HEK293 (cell line): ENCODE data around the gene DIS3L2.

ENCODE experiments used
- CTCF ChIA-PET: fragments of 350-600 bp; formaldehyde crosslinking; extraction: SDS; loops from one replicate; lab custom pipeline; 2021; ENCODE audit warnings: antibody characterized with exemption; lab: Yijun Ruan, JAX
- POLR2A ChIA-PET: fragments of 300-600 bp; formaldehyde crosslinking; extraction: SDS; loops from one replicate; lab custom pipeline; 2020; ENCODE audit warnings: antibody characterized with exemption, inconsistent platforms; lab: Yijun Ruan, JAX
- H3K27ac ChIP-seq: fragments of 200-500 bp; sonication (Bioruptor generic); 2 replicates; pipeline ENCODE4 v1.5.1; 2014; ENCODE audit warnings: low read depth, low read length, control low read depth, inconsistent platforms; ENCODE audit errors: extremely low read depth
- H3K36me3 ChIP-seq, 2 experiments: fragments of 200-500 bp in 1 of 2; sonication (Bioruptor generic) in 1 of 2; 1 replicate in 1 of 2; 2 replicates in 1 of 2; pipeline ENCODE4 v1.5.1; 2014 to 2017; ENCODE audit warnings: inconsistent platforms in 2 of 2, low read length in 2 of 2; ENCODE audit not compliant: control insufficient read depth in 2 of 2, insufficient read depth in 1 of 2
- H3K4me1 ChIP-seq: fragments of 200-500 bp; sonication (Bioruptor generic); 2 replicates; pipeline ENCODE4 v1.5.1; 2014; ENCODE audit warnings: mild to moderate bottlenecking, low read length, inconsistent platforms; ENCODE audit not compliant: control insufficient read depth, insufficient read depth
- H3K4me3 ChIP-seq: 2 replicates; pipeline ENCODE4 v1.5.1; 2011; ENCODE audit warnings: low read depth, mild to moderate bottlenecking, control low read depth, low read length, moderate library complexity
- H3K9me3 ChIP-seq: fragments of 200-500 bp; sonication (Bioruptor generic); 2 replicates; pipeline ENCODE4 v1.5.1; 2014; ENCODE audit warnings: low read depth, low read length, inconsistent platforms; ENCODE audit not compliant: control insufficient read depth, insufficient read depth
- EGR2 ChIP-seq: fragments of 450-650 bp; formaldehyde crosslinking; IDR thresholded peaks from 2 replicates; pipeline ENCODE4 v1.5.1; 2016; ENCODE audit warnings: low read depth, missing biosample characterization, missing genetic modification characterization
- YY2 ChIP-seq: fragments of 450-650 bp; formaldehyde crosslinking; IDR thresholded peaks from 2 replicates; pipeline ENCODE4 v1.5.1; 2016; ENCODE audit warnings: missing biosample characterization, missing genetic modification characterization
- ZBTB17 ChIP-seq: fragments of 450-650 bp; formaldehyde crosslinking; IDR thresholded peaks from 2 replicates; pipeline ENCODE4 v1.5.1; 2016; ENCODE audit warnings: missing biosample characterization, missing genetic modification characterization
- ZFP3 ChIP-seq: fragments of 450-650 bp; formaldehyde crosslinking; IDR thresholded peaks from 2 replicates; pipeline ENCODE4 v1.5.1; 2016; ENCODE audit warnings: low read depth, missing biosample characterization, missing genetic modification characterization
- ZNF157 ChIP-seq: fragments of 450-650 bp; formaldehyde crosslinking; IDR thresholded peaks from 2 replicates; pipeline ENCODE4 v1.5.1; 2016; ENCODE audit warnings: missing biosample characterization, missing genetic modification characterization
- ZNF221 ChIP-seq: fragments of 450-650 bp; formaldehyde crosslinking; IDR thresholded peaks from 2 replicates; pipeline ENCODE4 v1.5.1; 2017; ENCODE audit warnings: missing biosample characterization, missing genetic modification characterization, borderline replicate concordance
- ZNF223 ChIP-seq: fragments of 450-650 bp; formaldehyde crosslinking; IDR thresholded peaks from 2 replicates; pipeline ENCODE4 v1.5.1; 2016; ENCODE audit warnings: missing biosample characterization, missing genetic modification characterization
- ZNF335 ChIP-seq: fragments of 450-650 bp; formaldehyde crosslinking; conservative IDR thresholded peaks from 2 replicates; pipeline ENCODE4 v1.5.1; 2016; ENCODE audit warnings: missing biosample characterization, missing genetic modification characterization
- ZNF423 ChIP-seq: fragments of 450-650 bp; formaldehyde crosslinking; IDR thresholded peaks from 2 replicates; pipeline ENCODE4 v1.5.1; 2016; ENCODE audit warnings: missing biosample characterization, missing genetic modification characterization
- ZNF510 ChIP-seq: fragments of 450-650 bp; formaldehyde crosslinking; IDR thresholded peaks from 2 replicates; pipeline ENCODE4 v1.5.1; 2018; ENCODE audit warnings: mild to moderate bottlenecking, missing genetic modification characterization, missing biosample characterization; ENCODE audit not compliant: insufficient replicate concordance
- ZNF629 ChIP-seq: fragments of 450-650 bp; formaldehyde crosslinking; IDR thresholded peaks from 2 replicates; pipeline ENCODE4 v1.5.1; 2017; ENCODE audit warnings: missing biosample characterization, missing genetic modification characterization
- ZNF670 ChIP-seq: fragments of 450-650 bp; formaldehyde crosslinking; IDR thresholded peaks from 2 replicates; pipeline ENCODE4 v1.5.1; 2016; ENCODE audit warnings: missing biosample characterization, missing genetic modification characterization, low read depth
- ZNF747 ChIP-seq: fragments of 450-650 bp; formaldehyde crosslinking; IDR thresholded peaks from 2 replicates; pipeline ENCODE4 v1.5.1; 2016; ENCODE audit warnings: missing biosample characterization, missing genetic modification characterization
- ZNF776 ChIP-seq: fragments of 450-650 bp; formaldehyde crosslinking; IDR thresholded peaks from 2 replicates; pipeline ENCODE4 v1.5.0; 2017; ENCODE audit warnings: missing biosample characterization, missing genetic modification characterization, borderline replicate concordance
- ZXDB ChIP-seq: fragments of 450-650 bp; formaldehyde crosslinking; IDR thresholded peaks from 2 replicates; pipeline ENCODE4 v1.5.1; 2016; ENCODE audit warnings: missing biosample characterization, missing genetic modification characterization
- TF ChIP-seq, protein P1 (sequence below): fragments of 450-650 bp; formaldehyde crosslinking; IDR thresholded peaks from 2 replicates; pipeline ENCODE4; 2016; ENCODE audit warnings: missing biosample characterization, missing genetic modification characterization
- TF ChIP-seq, protein P2 (sequence below): fragments of 450-650 bp; formaldehyde crosslinking; IDR thresholded peaks from 2 replicates; pipeline ENCODE4 v1.5.1; 2016; ENCODE audit warnings: missing biosample characterization, missing genetic modification characterization
- TF ChIP-seq, protein P3 (sequence below): sonication (generic); formaldehyde crosslinking; IDR thresholded peaks from 2 replicates; pipeline ENCODE4 v1.8.1; 2022; ENCODE audit warnings: mild to moderate bottlenecking, moderate library complexity, missing genetic modification reagents
- TF ChIP-seq, protein P4 (sequence below): fragments of 450-650 bp; formaldehyde crosslinking; IDR thresholded peaks from 2 replicates; pipeline ENCODE4 v1.5.1; 2017; ENCODE audit warnings: missing biosample characterization, mild to moderate bottlenecking, missing genetic modification characterization, moderate library complexity
- TF ChIP-seq, protein P5 (sequence below): fragments of 450-650 bp; formaldehyde crosslinking; IDR thresholded peaks from 2 replicates; pipeline ENCODE4 v1.5.1; 2017; ENCODE audit warnings: missing biosample characterization, missing genetic modification characterization
- TF ChIP-seq, protein P6 (sequence below): fragments of 450-650 bp; formaldehyde crosslinking; IDR thresholded peaks from 2 replicates; pipeline ENCODE4 v1.5.1; 2016; ENCODE audit warnings: missing biosample characterization, missing genetic modification characterization

Gene DIS3L2

DNA sequence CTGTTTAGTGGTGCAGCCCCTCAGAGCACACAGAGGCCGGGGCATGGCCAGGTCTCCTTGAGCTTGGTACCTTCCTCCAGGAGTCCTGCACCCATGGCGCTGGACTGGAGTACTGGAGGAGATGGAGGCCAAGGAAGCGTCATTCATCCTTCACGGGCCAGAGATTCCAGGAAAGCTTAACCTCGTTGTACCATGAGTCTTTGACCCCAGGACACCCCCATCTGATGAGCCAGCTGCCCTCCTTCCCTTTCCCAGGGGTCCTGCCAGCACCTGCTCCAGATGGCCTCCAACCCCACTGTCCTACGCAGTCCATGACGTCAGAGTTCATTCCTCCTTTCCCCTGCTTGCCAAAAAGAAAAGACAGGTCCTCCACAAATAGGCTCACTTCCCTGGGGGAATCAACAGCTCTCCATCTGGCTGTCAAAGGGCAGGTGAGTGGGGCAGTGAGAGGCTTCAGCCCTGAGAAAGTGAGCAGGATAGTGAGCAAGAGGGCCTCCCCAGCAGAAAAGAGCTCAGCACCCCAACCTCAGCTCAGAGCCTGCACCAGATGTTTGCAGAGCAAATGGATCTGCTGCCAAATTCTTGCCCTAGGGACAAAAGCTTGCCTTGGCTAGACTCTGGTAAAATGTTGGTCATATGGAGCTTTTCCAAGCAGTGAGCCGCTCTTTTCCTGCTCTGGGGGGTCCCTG, 30.8 kb upstream of the DIS3L2 start:
- CTCF ChIA-PET = interaction anchor here (0.6 to 8.6 kb wide), 8 partner anchors 9 to 499 kb away, joined by 3 to 85 read pairs (median 4); no protein-coding TSS in a partner anchor
- no peak overlapping the region for H3K27ac ChIP-seq
- no peak overlapping the region for H3K4me3 ChIP-seq
- no peaks in the 10 kb centered on the region for H3K9me3 ChIP-seq
- H3K4me1 ChIP-seq = no peaks in the 10 kb centered on the region
- no peak for TF ChIP-seq ZBTB17 (tag by site-specific recombination)
- POLR2A ChIA-PET = no interaction called here
- H3K36me3 ChIP-seq = no peaks in the 10 kb centered on the region

DNA sequence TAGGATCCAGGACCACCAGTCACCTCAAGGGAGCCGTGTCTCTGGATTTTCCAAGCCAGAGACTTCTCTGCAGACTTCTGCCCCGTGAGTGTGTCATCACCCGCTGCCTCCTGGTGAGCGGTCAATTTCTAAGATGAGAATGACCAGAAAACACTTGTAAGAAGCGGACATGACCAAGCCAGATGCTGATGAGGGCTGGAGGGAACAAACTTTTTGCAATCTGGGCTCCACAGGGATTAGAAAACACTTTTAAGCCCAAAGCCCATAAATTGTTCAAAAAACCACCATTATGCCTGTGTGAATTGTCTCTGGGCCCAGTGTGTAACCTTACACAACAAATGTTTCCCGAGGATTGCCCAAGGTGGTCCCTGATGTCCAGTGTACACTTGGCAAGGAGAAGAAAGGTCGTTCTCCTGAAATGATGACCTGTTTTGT, 30.0 kb upstream of the DIS3L2 start:
- ChIA-PET CTCF (interaction anchor here (2.0 to 8.6 kb wide), 2 partner anchors 31 to 210 kb away, joined by 5 to 85 read pairs; no protein-coding TSS in a partner anchor), POLR2A (no interaction called here)
- Histone ChIP-seq H3K4me3 (no peak overlapping the region), H3K9me3 (no peaks in the 10 kb centered on the region), H3K36me3 (no peaks in the 10 kb centered on the region), H3K27ac (no peak overlapping the region), H3K4me1 (no peaks in the 10 kb centered on the region)
- TF ChIP-seq, protein P1, sequence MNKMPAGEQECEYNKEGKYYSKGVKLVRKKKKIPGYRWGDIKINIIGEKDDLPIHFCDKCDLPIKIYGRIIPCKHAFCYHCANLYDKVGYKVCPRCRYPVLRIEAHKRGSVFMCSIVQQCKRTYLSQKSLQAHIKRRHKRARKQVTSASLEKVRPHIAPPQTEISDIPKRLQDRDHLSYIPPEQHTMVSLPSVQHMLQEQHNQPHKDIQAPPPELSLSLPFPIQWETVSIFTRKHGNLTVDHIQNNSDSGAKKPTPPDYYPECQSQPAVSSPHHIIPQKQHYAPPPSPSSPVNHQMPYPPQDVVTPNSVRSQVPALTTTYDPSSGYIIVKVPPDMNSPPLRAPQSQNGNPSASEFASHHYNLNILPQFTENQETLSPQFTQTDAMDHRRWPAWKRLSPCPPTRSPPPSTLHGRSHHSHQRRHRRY (tag by site-specific recombination) = no peak
- TF ChIP-seq ZXDB (tag by site-specific recombination) = no peak
- no peak for TF ChIP-seq ZNF629 (tag by site-specific recombination)
- TF ChIP-seq ZNF670 (tag by site-specific recombination) = no peak
- TF ChIP-seq YY2 (tag by site-specific recombination) = no peak
- TF ChIP-seq ZNF510 (tag by site-specific recombination) = no peak
- TF ChIP-seq ZNF747 = no peak
- TF ChIP-seq ZNF776 (tag by site-specific recombination) = no peak
- TF ChIP-seq, protein P2, sequence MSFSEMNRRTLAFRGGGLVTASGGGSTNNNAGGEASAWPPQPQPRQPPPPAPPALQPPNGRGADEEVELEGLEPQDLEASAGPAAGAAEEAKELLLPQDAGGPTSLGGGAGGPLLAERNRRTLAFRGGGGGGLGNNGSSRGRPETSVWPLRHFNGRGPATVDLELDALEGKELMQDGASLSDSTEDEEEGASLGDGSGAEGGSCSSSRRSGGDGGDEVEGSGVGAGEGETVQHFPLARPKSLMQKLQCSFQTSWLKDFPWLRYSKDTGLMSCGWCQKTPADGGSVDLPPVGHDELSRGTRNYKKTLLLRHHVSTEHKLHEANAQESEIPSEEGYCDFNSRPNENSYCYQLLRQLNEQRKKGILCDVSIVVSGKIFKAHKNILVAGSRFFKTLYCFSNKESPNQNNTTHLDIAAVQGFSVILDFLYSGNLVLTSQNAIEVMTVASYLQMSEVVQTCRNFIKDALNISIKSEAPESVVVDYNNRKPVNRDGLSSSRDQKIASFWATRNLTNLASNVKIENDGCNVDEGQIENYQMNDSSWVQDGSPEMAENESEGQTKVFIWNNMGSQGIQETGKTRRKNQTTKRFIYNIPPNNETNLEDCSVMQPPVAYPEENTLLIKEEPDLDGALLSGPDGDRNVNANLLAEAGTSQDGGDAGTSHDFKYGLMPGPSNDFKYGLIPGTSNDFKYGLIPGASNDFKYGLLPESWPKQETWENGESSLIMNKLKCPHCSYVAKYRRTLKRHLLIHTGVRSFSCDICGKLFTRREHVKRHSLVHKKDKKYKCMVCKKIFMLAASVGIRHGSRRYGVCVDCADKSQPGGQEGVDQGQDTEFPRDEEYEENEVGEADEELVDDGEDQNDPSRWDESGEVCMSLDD (tag by site-specific recombination) = no peak
- no peak for TF ChIP-seq ZNF221 (tag by site-specific recombination)
- TF ChIP-seq, protein P3, sequence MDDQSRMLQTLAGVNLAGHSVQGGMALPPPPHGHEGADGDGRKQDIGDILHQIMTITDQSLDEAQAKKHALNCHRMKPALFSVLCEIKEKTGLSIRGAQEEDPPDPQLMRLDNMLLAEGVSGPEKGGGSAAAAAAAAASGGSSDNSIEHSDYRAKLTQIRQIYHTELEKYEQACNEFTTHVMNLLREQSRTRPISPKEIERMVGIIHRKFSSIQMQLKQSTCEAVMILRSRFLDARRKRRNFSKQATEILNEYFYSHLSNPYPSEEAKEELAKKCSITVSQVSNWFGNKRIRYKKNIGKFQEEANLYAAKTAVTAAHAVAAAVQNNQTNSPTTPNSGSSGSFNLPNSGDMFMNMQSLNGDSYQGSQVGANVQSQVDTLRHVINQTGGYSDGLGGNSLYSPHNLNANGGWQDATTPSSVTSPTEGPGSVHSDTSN (CRISPR knock-in tag) = no peak
- TF ChIP-seq ZNF335 (tag by site-specific recombination) = no peak
- TF ChIP-seq, protein P4, sequence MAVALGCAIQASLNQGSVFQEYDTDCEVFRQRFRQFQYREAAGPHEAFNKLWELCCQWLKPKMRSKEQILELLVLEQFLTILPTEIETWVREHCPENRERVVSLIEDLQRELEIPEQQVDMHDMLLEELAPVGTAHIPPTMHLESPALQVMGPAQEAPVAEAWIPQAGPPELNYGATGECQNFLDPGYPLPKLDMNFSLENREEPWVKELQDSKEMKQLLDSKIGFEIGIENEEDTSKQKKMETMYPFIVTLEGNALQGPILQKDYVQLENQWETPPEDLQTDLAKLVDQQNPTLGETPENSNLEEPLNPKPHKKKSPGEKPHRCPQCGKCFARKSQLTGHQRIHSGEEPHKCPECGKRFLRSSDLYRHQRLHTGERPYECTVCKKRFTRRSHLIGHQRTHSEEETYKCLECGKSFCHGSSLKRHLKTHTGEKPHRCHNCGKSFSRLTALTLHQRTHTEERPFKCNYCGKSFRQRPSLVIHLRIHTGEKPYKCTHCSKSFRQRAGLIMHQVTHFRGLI = no peak
- no peak for TF ChIP-seq ZNF157 (tag by site-specific recombination)
- TF ChIP-seq, protein P5, sequence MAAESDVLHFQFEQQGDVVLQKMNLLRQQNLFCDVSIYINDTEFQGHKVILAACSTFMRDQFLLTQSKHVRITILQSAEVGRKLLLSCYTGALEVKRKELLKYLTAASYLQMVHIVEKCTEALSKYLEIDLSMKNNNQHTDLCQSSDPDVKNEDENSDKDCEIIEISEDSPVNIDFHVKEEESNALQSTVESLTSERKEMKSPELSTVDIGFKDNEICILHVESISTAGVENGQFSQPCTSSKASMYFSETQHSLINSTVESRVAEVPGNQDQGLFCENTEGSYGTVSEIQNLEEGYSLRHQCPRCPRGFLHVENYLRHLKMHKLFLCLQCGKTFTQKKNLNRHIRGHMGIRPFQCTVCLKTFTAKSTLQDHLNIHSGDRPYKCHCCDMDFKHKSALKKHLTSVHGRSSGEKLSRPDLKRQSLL (tag by site-specific recombination) = no peak
- no peak for TF ChIP-seq EGR2 (tag by site-specific recombination)
- TF ChIP-seq, protein P6, sequence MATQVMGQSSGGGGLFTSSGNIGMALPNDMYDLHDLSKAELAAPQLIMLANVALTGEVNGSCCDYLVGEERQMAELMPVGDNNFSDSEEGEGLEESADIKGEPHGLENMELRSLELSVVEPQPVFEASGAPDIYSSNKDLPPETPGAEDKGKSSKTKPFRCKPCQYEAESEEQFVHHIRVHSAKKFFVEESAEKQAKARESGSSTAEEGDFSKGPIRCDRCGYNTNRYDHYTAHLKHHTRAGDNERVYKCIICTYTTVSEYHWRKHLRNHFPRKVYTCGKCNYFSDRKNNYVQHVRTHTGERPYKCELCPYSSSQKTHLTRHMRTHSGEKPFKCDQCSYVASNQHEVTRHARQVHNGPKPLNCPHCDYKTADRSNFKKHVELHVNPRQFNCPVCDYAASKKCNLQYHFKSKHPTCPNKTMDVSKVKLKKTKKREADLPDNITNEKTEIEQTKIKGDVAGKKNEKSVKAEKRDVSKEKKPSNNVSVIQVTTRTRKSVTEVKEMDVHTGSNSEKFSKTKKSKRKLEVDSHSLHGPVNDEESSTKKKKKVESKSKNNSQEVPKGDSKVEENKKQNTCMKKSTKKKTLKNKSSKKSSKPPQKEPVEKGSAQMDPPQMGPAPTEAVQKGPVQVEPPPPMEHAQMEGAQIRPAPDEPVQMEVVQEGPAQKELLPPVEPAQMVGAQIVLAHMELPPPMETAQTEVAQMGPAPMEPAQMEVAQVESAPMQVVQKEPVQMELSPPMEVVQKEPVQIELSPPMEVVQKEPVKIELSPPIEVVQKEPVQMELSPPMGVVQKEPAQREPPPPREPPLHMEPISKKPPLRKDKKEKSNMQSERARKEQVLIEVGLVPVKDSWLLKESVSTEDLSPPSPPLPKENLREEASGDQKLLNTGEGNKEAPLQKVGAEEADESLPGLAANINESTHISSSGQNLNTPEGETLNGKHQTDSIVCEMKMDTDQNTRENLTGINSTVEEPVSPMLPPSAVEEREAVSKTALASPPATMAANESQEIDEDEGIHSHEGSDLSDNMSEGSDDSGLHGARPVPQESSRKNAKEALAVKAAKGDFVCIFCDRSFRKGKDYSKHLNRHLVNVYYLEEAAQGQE (tag by site-specific recombination) = no peak
- no peak for TF ChIP-seq ZNF223 (tag by site-specific recombination)
- no peak for TF ChIP-seq ZFP3 (tag by site-specific recombination)
- TF ChIP-seq ZNF423 = no peak
